NCI-H69 (cell line): Measurements from ENCODE around the gene LCK.
"Not testable (repeated sequence)": the region's sequence is repeated elsewhere in the genome, so short reads cannot be mapped to it uniquely, and the experiment has no call there.

ENCODE experiments used
- DNase-seq: peaks from one replicate; lab custom pipeline; 2025; lab: John Stamatoyannopoulos, UW

Gene LCK

GRCh38 chr1:32273391-32274208 is 22.5 kb downstream of the LCK start:
- DNase-seq: peak; percentile 91

GRCh38 chr1:32274646-32275340 is 23.7 kb downstream of the LCK start:
- no peak for DNase-seq

- DNase-seq: no peak
Measured at GRCh38 chr1:32275424-32275823, 24.4 kb downstream of the LCK start.

- no peak for DNase-seq
Measured at GRCh38 chr1:32276032-32276782, 25.1 kb downstream of the LCK start.

GRCh38 chr1:32284777-32285176 is 33.7 kb downstream of the LCK start:
- DNase-seq: not testable (repeated sequence)

- no peak for DNase-seq
Measured at GRCh38 chr1:32285658-32286057, 34.6 kb downstream of the LCK start.

GRCh38 chr1:32286763-32287162 is 35.7 kb downstream of the LCK start:
- DNase-seq: no peak

GRCh38 chr1:32289256-32289655 is 38.2 kb downstream of the LCK start:
- no peak for DNase-seq

- peak; percentile 4 for DNase-seq
Measured at GRCh38 chr1:32291145-32291707, 40.2 kb downstream of the LCK start.

GRCh38 chr1:32291708-32292538 is 40.9 kb downstream of the LCK start, which contains the start of gene HDAC1:
Gene HDAC1, plus strand, starts transcription at chr1:32292083. Its CDS starts 87 bp downstream, at chr1:32292170.
- peak; percentile 93 for DNase-seq

GRCh38 chr1:32298211-32298610 is 47.1 kb downstream of the LCK start:
- DNase-seq: not testable (repeated sequence)

- DNase-seq: no peak
Measured at GRCh38 chr1:32299327-32299726, 48.3 kb downstream of the LCK start.

- no peak for DNase-seq
Measured at GRCh38 chr1:32303358-32303757, 52.3 kb downstream of the LCK start.

- no peak for DNase-seq
Measured at GRCh38 chr1:32303997-32304622, 53.0 kb downstream of the LCK start.

- no peak for DNase-seq
Measured at GRCh38 chr1:32305310-32305709, 54.2 kb downstream of the LCK start.

GRCh38 chr1:32307324-32307723 is 56.3 kb downstream of the LCK start:
- DNase-seq: no peak

GRCh38 chr1:32309960-32310359 is 58.9 kb downstream of the LCK start:
- no peak for DNase-seq

GRCh38 chr1:32311709-32312393 is 60.8 kb downstream of the LCK start:
- no peak for DNase-seq

- DNase-seq: no peak
Measured at GRCh38 chr1:32316903-32317277, 65.8 kb downstream of the LCK start.

- DNase-seq: no peak
Measured at GRCh38 chr1:32318127-32318869, 67.2 kb downstream of the LCK start.
